HG02981 (cell line): ENCODE measurements around the gene MEX3A.

ENCODE experiments used
- ATAC-seq: cut with Tn5 transposase; IDR thresholded peaks from one replicate; pipeline ENCODE4 v1.9.1; 2021; ENCODE audit warnings: mild to moderate bottlenecking, moderate library complexity; ENCODE audit not compliant: unreplicated experiment

The MEX3A gene

DNA sequence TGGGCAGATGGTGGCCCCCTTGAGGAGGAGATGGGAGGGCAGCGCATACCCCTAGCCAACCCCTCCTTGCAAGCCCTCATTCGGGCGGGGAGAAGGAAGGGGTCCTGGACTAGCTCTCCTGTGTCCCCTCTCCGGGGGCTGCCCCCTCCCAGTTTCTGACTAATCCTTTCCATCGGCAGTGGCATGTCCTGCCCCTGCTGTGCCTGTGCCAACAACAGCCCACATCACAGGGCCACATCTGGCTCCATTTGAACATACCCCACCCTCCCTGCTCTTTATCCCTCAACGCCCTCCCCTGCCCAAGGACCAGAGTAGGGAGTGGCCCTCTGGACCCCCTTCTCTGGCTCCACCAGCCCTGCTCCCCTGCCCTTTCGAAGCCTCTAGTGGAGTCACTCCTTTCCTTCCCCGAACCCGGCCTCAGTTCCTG, 21.3 kb upstream of the MEX3A start:
- no peak for ATAC-seq

DNA sequence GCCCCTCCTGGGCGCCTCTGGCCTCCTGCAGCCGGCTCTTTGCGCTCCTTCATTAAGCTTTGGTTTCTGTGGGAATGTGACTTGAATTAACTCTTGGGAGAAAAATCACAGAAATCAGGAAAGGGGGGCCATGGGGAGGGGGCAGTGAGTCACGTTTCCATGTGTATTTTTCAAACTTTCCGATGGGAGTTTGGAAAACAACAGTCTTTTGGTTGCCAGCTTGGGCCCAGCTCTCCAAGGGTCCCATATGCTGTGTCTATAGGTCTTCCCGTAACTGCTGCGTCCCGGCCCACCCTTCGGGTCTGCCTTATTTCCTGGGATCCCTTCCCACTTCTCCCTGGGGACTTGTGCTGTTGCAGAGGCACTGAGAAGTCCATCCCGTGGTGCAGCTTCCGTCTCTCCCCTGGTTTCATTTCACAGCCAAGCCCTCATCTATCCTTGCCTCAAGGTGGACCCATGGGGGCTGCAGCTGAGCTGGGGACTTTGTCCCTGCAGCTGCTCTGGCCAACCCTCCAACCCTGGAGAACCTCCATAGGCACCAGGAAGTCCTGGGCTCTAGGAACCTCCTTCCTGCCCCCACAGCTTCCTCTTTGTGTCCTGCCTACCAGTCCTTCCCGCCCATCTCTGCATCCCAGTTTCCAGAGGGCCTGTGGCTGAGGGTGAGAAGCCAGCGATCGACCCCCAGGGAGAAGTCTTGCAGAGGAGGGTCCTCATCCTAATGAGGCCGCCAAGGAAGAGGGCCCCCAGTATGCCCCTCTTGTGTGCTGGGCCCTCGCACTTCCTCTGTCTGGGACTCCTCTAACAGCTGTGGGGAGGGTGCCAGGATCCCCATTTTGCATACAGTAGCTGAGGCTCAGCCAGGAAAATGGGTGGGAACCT, 20.6 kb upstream of the MEX3A start:
- ATAC-seq, result no peak

DNA sequence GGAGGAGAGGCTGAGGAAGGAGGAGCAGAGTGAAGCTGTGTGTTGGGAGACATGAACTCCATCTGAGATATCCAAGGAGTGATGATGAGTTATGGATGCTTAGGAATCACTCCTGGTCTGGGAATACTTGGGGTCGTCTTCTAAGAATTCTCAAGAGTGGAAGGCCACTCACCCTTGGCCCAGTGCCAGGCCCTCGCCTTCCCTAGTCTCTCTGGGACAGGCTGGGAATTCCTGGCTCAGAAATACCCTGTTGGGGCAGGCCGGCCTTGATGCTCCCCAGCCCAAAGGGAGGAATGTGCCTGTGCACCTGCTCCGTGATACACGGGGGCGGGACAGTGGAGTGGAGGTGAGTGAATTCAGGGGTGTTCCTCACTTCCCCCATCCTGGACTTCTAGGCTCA, 19.6 kb upstream of the MEX3A start:
- no peak for ATAC-seq

DNA sequence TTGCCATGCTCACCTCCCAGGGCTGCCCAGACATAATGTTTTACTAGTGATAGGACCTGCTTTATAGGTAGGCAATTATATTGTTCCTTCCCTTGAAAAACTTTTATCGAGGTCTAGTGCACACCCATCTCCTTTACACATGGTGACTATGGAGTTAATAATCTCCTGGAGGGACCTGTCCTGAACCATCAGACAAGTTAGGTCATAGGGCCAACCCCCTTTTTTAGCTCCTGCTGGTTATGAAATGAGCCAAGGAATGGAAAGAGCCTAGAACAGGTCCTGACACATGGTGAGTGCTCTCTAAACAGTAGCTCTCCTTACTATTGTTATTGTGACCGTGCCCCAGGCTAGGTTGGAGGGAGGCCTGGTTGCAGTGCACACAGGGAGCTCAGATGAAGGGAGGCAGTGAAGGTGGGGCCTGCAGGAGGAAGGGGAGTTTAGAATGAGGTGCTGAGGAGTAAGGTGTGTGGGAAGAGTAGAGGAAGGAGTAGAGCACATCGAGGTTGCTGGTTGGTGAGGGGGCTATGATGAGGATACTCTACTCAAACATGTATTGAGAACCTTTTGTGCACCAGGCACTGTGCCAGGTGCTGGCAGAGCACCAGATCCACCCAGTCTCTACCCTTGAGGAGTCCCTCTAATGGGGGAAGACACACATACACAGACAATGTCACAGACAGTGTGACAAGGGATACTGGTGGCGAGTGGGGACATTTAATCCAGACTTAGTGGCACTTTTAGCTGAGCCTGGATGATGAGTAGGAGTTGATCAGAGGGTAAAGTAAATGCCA, 18.1 kb upstream of the MEX3A start:
- ATAC-seq, result no peak

GRCh38 chr1:156099282-156099681, 17.0 kb upstream of the MEX3A start:
- no peak for ATAC-seq

DNA sequence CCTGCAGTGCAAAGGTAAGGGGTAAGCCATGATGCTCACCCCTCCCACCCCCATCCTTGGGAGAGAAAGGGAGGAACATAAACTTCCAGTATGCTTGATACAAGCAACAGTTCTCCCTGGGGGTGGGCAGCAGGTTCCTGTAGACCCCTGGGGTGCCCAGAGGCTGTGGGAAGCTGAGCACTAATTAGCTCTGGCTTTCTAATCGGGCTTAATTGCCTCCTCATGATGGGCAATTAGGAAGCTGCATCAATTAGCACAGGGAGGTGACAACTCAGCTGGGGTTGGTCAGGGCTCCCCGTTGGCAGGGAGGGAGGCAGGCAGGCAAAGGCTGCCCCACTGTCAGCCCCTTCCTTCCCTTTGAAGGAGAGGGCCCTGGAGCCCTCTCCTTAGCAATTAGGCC, 16.5 kb upstream of the MEX3A start:
- ATAC-seq, result no peak

GRCh38 chr1:156097499-156098178, 15.4 kb upstream of the MEX3A start:
- ATAC-seq, result no peak

GRCh38 chr1:156096640-156097391, 14.6 kb upstream of the MEX3A start:
- ATAC-seq, result peak; percentile 62

DNA sequence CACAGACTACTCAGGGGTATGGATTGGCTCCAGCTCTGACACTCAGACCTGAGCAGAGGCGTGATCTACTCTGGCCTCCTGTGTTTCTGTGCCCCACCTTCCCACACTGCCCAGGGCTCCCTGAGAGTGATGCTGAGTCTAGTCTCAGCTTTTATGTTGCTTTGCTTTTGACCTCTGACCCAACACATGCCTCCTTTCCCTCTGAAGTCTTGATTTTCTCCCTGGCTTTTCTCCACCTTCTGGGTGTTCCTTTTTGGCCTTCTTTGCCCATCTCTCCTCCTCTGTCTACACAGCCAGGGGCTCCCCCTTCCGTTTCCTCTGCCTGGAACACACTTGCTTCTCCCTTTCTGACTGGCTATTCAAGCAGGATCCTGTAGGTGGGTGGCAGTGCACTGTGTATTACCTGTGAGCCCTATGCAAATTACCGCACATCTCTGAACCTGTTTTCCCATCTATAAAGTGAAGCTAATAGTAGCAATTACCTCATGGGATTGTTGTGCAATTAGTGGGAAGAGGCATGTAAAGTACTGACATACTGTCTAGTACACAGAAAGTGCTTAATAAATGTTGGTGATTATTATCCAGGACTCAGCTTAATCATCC, 13.7 kb upstream of the MEX3A start:
- no peak for ATAC-seq

- no peak for ATAC-seq
Measured at GRCh38 chr1:156091610-156092009, 9.3 kb upstream of the MEX3A start.

GRCh38 chr1:156090840-156091188, 8.5 kb upstream of the MEX3A start:
- no peak for ATAC-seq

GRCh38 chr1:156090138-156090839, 8.0 kb upstream of the MEX3A start:
- ATAC-seq, result no peak

GRCh38 chr1:156089704-156090103, 7.4 kb upstream of the MEX3A start:
- ATAC-seq, result no peak

DNA sequence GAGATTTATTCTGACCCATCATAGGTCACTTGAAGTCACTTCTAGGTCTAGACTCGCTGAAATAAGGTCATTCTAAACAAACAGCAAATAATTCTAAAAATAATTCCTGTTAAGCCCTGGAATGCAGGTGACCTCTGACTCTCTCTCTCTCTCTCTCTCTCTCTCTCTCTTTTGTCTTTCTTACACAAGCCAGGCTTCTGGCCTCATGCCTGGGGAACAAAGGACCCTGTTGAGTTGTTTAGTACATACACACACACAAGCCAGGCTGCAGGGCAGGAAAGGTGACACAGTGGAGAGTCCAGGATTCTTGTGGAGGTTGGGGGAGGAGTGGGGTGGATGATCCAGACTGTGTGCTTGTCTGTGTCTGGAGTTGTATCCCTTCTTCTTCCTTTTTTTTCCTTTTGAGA, 4.0 kb upstream of the MEX3A start:
- ATAC-seq, result no peak

DNA sequence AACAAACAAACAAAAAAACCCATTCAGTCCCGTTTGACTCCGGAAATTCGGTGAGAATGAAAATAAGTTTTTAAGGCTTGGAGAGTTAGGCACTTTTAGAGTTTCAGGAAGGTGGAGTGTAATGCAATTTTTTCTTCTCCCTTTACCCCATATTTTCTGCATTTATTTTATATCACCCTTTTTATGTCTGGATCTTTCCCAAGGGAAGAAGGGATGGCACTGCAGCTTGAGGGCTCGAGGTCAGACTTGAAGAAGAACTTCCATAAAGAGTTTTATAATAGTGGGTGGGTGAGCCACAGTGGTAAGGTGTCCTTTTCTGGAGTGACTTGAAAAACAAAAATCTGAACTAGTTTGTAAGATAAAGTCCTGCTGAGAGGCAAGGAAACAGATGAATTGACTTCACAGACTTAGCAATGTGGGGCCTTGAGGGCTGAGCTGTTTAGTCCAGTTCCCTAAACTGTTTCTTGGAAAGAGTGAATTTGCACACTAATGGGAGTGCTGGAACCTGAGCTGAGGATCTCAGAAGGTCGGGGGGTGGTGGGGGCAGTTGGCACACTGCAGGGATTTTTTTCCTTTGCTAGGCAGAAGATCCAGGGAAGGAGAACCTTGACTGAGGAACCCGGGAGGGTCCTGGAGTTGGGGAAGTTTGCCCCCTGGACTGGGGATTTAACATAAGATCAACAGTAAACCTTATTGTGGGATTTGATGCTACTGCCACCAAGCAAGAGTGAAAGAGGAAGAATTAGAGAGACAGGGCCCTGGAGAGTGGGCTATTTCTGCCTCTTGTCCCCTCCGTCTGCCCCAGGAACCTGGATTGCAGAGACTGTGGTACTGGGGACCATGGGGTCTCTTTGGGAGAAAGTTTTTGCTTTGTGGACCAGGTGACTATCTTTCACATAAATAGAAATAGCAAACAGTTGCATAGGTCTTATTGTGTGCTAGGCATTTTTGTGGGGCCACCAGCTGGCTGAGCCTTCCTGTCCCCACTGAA, 1.8 kb upstream of the MEX3A start:
- no peak for ATAC-seq

DNA sequence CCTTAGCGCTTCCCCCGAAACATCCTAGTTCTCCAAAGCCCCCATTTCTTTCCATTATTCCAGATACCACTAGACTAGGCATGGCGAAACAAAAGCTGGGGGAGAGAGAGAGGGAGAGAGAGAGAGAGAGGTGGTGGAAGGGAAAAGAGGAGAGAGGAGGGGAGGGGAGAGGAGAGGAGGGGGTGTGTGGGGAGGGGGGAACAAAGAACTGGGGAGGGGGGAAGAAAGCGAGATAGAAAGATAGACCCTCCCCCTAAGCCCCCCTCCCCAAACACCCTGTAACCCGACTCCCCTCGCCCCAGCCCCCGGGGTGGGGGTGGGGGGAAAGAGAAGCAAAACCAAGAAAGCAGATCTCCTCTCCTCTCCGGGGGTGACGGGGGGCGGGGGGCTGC, 352 bp downstream of the MEX3A start:
- no peak for ATAC-seq

- ATAC-seq, result no peak
Measured at GRCh38 chr1:156081180-156081916, 917 bp downstream of the MEX3A start.

DNA sequence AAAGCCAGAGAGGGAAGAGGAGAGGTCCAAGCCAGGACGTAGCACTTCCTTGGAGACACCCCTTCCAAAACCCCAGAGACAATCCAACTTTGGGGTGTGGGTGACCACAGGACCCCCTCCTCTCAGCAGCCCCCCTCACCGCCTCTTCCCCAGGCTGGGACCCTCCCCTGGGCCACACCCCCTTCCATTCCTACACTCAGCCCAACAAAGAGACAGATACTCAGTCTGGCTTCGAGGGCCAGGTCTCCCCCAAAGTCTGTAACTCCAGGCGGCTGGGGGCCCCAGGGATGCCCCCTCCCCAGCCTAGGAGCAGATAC, 1.4 kb downstream of the MEX3A start:
- no peak for ATAC-seq
